K562 (cell line): ENCODE results near the gene PDE11A. TPM values are rescaled to one million over a fixed set of nuclear protein-coding genes. Genes with fewer than 3 reads are reported as not detected.

Experiments
- ATAC-seq: fragments of 200-7000 bp; cut with Tn5 transposase; 3 replicates; pipeline ENCODE4 v1.9.1; 2020; ENCODE audit warnings: moderate library complexity
- BruUV-seq: library from RNA; stranded (reverse); fragments of 400-500 nt; replicated peaks from 2 replicates; lab custom pipeline; 2021; lab: Mats Ljungman, UMichigan
- CTCF ChIA-PET: fragments of 300-600 bp; formaldehyde crosslinking; extraction: SDS; loops from one replicate; lab custom pipeline; 2021; ENCODE audit warnings: low intra/inter-chr PET ratio; lab: Yijun Ruan, JAX
- POLR2A ChIA-PET: fragments of 300-600, 350-650 bp; sonication (Branson Sonifier 250); formaldehyde crosslinking; extraction: SDS; loops from one replicate; lab custom pipeline; 2021; ENCODE audit warnings: antibody characterized with exemption, inconsistent platforms; lab: Yijun Ruan, JAX
- DNase-seq, 4 experiments: peaks; one replicate each; pipeline versions ENCODE4 v3.0.0 to v3.0.0-alpha.2; 2011 to 2018; ENCODE audit warnings: low spot score in 3 of 4, mixed read lengths in 3 of 4; ENCODE audit errors: extremely low read depth in 1 of 4
- FAIRE-seq: peaks from 2 replicates; lab custom pipeline; 2011; peaks lifted over from hg19 to GRCh38; lab: Jason Lieb, UNC
- H2AFZ ChIP-seq: 2 replicates; pipeline ENCODE4 v1.6.0; 2011; ENCODE audit warnings: low read depth, low read length, control low read depth, inconsistent platforms
- H3K27ac ChIP-seq: fragments of 200-600 bp; 3 replicates; pipeline ENCODE4 v1.8.0; 2011; ENCODE audit warnings: low read depth, mild to moderate bottlenecking, control low read depth, inconsistent platforms, low read length, moderate library complexity, mixed read lengths; ENCODE audit errors: extremely low read depth
- H3K27me3 ChIP-seq, 2 experiments: fragments of 300-600 bp in 1 of 2; 2 replicates in 1 of 2; 3 replicates in 1 of 2; pipeline versions ENCODE4 v1.6.0 to v1.8.0; 2011; ENCODE audit warnings: inconsistent platforms in 2 of 2, low read length in 2 of 2, mild to moderate bottlenecking in 1 of 2, mixed read lengths in 1 of 2, moderate library complexity in 1 of 2; ENCODE audit not compliant: control insufficient read depth in 2 of 2, insufficient read depth in 2 of 2
- H3K36me3 ChIP-seq: fragments of 300-600 bp; 3 replicates; pipeline ENCODE4 v1.8.0; 2011; ENCODE audit warnings: mild to moderate bottlenecking, low read length, inconsistent platforms; ENCODE audit not compliant: control insufficient read depth, insufficient read depth
- H3K4me1 ChIP-seq, 2 experiments: fragments of 200-600 bp in 1 of 2; replicated peaks in 1 of 2; 2 replicates in 1 of 2; 3 replicates in 1 of 2; pipeline versions ENCODE4 v1.5.1 to v1.8.0; 2011; ENCODE audit warnings: inconsistent platforms in 2 of 2, low read length in 2 of 2, mild to moderate bottlenecking in 1 of 2, mixed read lengths in 1 of 2, moderate library complexity in 1 of 2; ENCODE audit not compliant: control insufficient read depth in 2 of 2, insufficient read depth in 2 of 2
- H3K4me2 ChIP-seq: 2 replicates; pipeline ENCODE4 v1.6.1; 2011; ENCODE audit warnings: low read length, control low read depth, inconsistent platforms, mixed read lengths; ENCODE audit not compliant: insufficient read depth
- H3K4me3 ChIP-seq: fragments of 200-600 bp; sonication (generic), shearing (Covaris generic); 2 replicates; pipeline ENCODE4 v1.5.1; 2016; ENCODE audit warnings: control low read depth, inconsistent platforms
- H3K79me2 ChIP-seq: fragments of 200-600 bp; 3 replicates; pipeline ENCODE4 v1.8.0; 2011; ENCODE audit warnings: low read length, inconsistent platforms; ENCODE audit not compliant: control insufficient read depth, insufficient read depth
- H3K9ac ChIP-seq, 2 experiments: 2 replicates each; pipeline versions ENCODE4 v1.6.0 to v1.6.1; 2011; ENCODE audit warnings: low read depth in 2 of 2, low read length in 2 of 2, control low read depth in 1 of 2, inconsistent platforms in 1 of 2, mild to moderate bottlenecking in 1 of 2, mixed read lengths in 1 of 2; ENCODE audit not compliant: insufficient read depth in 1 of 2
- H3K9me1 ChIP-seq: one replicate; pipeline ENCODE4 v1.6.0; 2011; ENCODE audit warnings: inconsistent platforms, mild to moderate bottlenecking, low read length, moderate library complexity; ENCODE audit not compliant: control insufficient read depth, insufficient read depth
- H3K9me3 ChIP-seq: replicated peaks from 2 replicates; pipeline ENCODE4 v1.5.1; 2011; ENCODE audit warnings: low read depth, low read length, inconsistent platforms; ENCODE audit not compliant: control insufficient read depth, insufficient read depth
- H4K20me1 ChIP-seq: replicated peaks from 2 replicates; pipeline ENCODE4 v1.6.1; 2011; ENCODE audit warnings: low read length, inconsistent platforms, mixed read lengths; ENCODE audit not compliant: control insufficient read depth, insufficient read depth
- ATF1 ChIP-seq, 2 experiments: fragments of 450-650 bp in 1 of 2; IDR thresholded peaks; 2 replicates each; pipeline ENCODE4 v1.6.1; 2016; ENCODE audit warnings: missing compliant biosample characterization in 1 of 2, missing genetic modification characterization in 1 of 2
- ATF7 ChIP-seq: fragments of 450-650 bp; IDR thresholded peaks from 2 replicates; pipeline ENCODE4 v1.7.1; 2014; ENCODE audit warnings: mild to moderate bottlenecking, moderate library complexity
- CREM ChIP-seq: IDR thresholded peaks from 2 replicates; pipeline ENCODE4 v1.6.1; 2014; ENCODE audit warnings: antibody characterized with exemption, low read depth
- ERF ChIP-seq: fragments of 450-650 bp; formaldehyde crosslinking; IDR thresholded peaks from 2 replicates; pipeline ENCODE4 v1.4.0; 2020; ENCODE audit warnings: mild to moderate bottlenecking, mixed read lengths
- ETS2 ChIP-seq: IDR thresholded peaks from 2 replicates; pipeline ENCODE4 v1.6.1; 2016; ENCODE audit warnings: borderline replicate concordance, missing genetic modification characterization, mild to moderate bottlenecking, moderate library complexity, missing compliant biosample characterization; ENCODE audit not compliant: poor library complexity, severe bottlenecking
- GABPB2 ChIP-seq: fragments of 250-450 bp; sonication (Bioruptor Pico); conservative IDR thresholded peaks from 2 replicates; pipeline ENCODE4 v1.5.1; 2021; ENCODE audit warnings: mild to moderate bottlenecking
- HNRNPUL1 ChIP-seq: fragments of 200-400 bp; formaldehyde crosslinking; IDR thresholded peaks from 2 replicates; pipeline ENCODE4 v1.6.1; 2017; ENCODE audit warnings: low read length
- NCOR1 ChIP-seq: fragments of 450-650 bp; IDR thresholded peaks from 2 replicates; pipeline ENCODE4 v1.6.1; 2016; ENCODE audit warnings: mild to moderate bottlenecking, moderate library complexity
- PCBP2 ChIP-seq: fragments of 200-400 bp; formaldehyde crosslinking; IDR thresholded peaks from 2 replicates; pipeline ENCODE4 v1.6.1; 2018; ENCODE audit warnings: low read length, low read depth, mild to moderate bottlenecking, moderate library complexity; ENCODE audit not compliant: poor library complexity, severe bottlenecking
- PTRF ChIP-seq: fragments of 450-650 bp; IDR thresholded peaks from 2 replicates; pipeline ENCODE4 v1.6.1; 2016; ENCODE audit warnings: mild to moderate bottlenecking, missing genetic modification characterization, missing compliant biosample characterization
- ZFP1 ChIP-seq: fragments of 450-650 bp; formaldehyde crosslinking; IDR thresholded peaks from 2 replicates; pipeline ENCODE4 v1.4.0; 2020; ENCODE audit warnings: mild to moderate bottlenecking, mixed read lengths
- ZKSCAN1 ChIP-seq: fragments of 150-350 bp; IDR thresholded peaks from 2 replicates; pipeline ENCODE4 v1.6.1; 2016; ENCODE audit warnings: low read depth, low read length
- ZNF263 ChIP-seq: sonication (generic); formaldehyde crosslinking; IDR thresholded peaks from 2 replicates; pipeline ENCODE4 v1.8.0; 2022; ENCODE audit warnings: mild to moderate bottlenecking, missing genetic modification reagents, borderline replicate concordance
- ZNF347 ChIP-seq: fragments of 450-650 bp; formaldehyde crosslinking; IDR thresholded peaks from 2 replicates; pipeline ENCODE4 v1.4.0; 2020; ENCODE audit warnings: low read depth, mild to moderate bottlenecking, moderate library complexity
- ZZZ3 ChIP-seq: fragments of 450-650 bp; IDR thresholded peaks from 2 replicates; pipeline ENCODE4 v1.6.1; 2016; ENCODE audit warnings: antibody characterized with exemption, mild to moderate bottlenecking, moderate library complexity
- WGBS: fragments of 100-300 bp; shearing (Covaris generic); methylation state at CpG from one replicate; pipeline ENCODE4 v1.1.6; 2016; ENCODE audit warnings: low coverage, mixed read lengths; ENCODE audit not compliant: insufficient coverage; ENCODE audit errors: missing lambda C conversion rate; 5-methylcytosine and 5-hydroxymethylcytosine counted together
- in situ Hi-C: fragments of 300-500 bp; cut with MboI; formaldehyde crosslinking; loops from 4 replicates; pipeline ENCODE4 v1.15.0; 2018; ENCODE audit warnings: inconsistent platforms, mixed read lengths
- intact Hi-C: fragments of 100-400 bp; cut with micrococcal nuclease; formaldehyde crosslinking; loops from 2 replicates; pipeline ENCODE4 v1.14.2; 2022
- polyA plus RNA-seq, 8 experiments: library from polyadenylated mRNA; depleted of rRNA in 4 of 8; stranded (reverse) in 5 of 8; unstranded in 3 of 8; fragments of >200 nt; fragmentation: Nextera tagmentation in 2 of 8; fragmentation: Illumina TruSeq in 1 of 8; extraction: Ambion mirVana in 2 of 8; extraction: Trizol in 1 of 8; gene quantifications; 2 replicates each; pipeline versions ENCODE4 v1.2.1 to v1.2.3, GENCODE V29; 2011 to 2014; ENCODE audit warnings: inconsistent platforms in 1 of 8, missing spikeins in 1 of 8
- total RNA-seq, 7 experiments: library from RNA; depleted of rRNA in 6 of 7; stranded (reverse); fragments of >200 nt in 6 of 7; fragmentation: Illumina TruSeq in 2 of 7; extraction: Trizol in 2 of 7; gene quantifications; 2 replicates each; pipeline versions ENCODE4 v1.2.1 to v1.2.3, GENCODE V29; 2011 to 2021; ENCODE audit warnings: low replicate concordance in 1 of 7

Gene PDE11A
- total and polyA plus RNA-seq, 9 of the 15 experiments (the other 6 are each of a cell fraction or from before 2014, with no cell fraction given): 3.2 to 22.1 (median 5.7) TPM

GRCh38 chr2:177818412-177818811, 254.2 kb downstream of the PDE11A start:
- BruUV-seq: no TSS peak
- H3K4me2 ChIP-seq: no peak overlapping the region
- WGBS: 10% methylated on average over 1 of the region's 1 CpG
- no peak overlapping the region for H3K27ac ChIP-seq
- H4K20me1 ChIP-seq: no peaks in the 10 kb centered on the region
- no peak for DNase-seq
- no peak overlapping the region for H2AFZ ChIP-seq
- no peak for ATAC-seq
- CTCF ChIA-PET: no interaction called here
- H3K9me1 ChIP-seq: no peaks in the 10 kb centered on the region
- POLR2A ChIA-PET: interaction anchor here (0.6 kb wide), 1 partner anchor 112 kb away, joined by 3 read pairs; no protein-coding TSS in a partner anchor
- H3K79me2 ChIP-seq: no peaks in the 10 kb centered on the region
- intact Hi-C loops (no loop called here), in situ Hi-C loops (no loop called here)
- FAIRE-seq: no peak
- H3K4me3 ChIP-seq: no peak overlapping the region
- H3K27me3 ChIP-seq: no peaks in the 10 kb centered on the region
- no peaks in the 10 kb centered on the region for H3K4me1 ChIP-seq
- H3K9me3 ChIP-seq: no peaks in the 10 kb centered on the region
- no peak for TF ChIP-seq ATF7
- no peak for TF ChIP-seq ZNF263 (CRISPR knock-in tag)
- TF ChIP-seq CREM: no peak
- TF ChIP-seq ETS2 (tag): no peak
- no peak for TF ChIP-seq ZKSCAN1
- TF ChIP-seq ZFP1 (CRISPR knock-in tag): no peak
- TF ChIP-seq ZZZ3: no peak
- TF ChIP-seq PCBP2: no peak
- TF ChIP-seq ATF1 (CRISPR knock-in tag; IDR thresholded peaks at IDR 0.05): no peak
- TF ChIP-seq ATF1 (tag; IDR thresholded peaks at IDR 0.05): no peak
- TF ChIP-seq NCOR1: no peak
- no peak for TF ChIP-seq PTRF (tag)
- no peak for TF ChIP-seq HNRNPUL1
- TF ChIP-seq ZNF347 (CRISPR knock-in tag): no peak
- TF ChIP-seq ERF (CRISPR knock-in tag): no peak
- no peak for TF ChIP-seq GABPB2 (CRISPR knock-in tag)
- H3K9ac ChIP-seq: no peak overlapping the region
- no peaks in the 10 kb centered on the region for H3K36me3 ChIP-seq
